Measurements from ENCODE around the gene NFKBIL1. TPM values are rescaled to one million over a fixed set of nuclear protein-coding genes. Genes with fewer than 3 reads are reported as not detected.
"Not testable (repeated sequence)": the region's sequence is repeated elsewhere in the genome, so short reads cannot be mapped to it uniquely, and the experiment has no call there.

The NFKBIL1 gene, protein sequence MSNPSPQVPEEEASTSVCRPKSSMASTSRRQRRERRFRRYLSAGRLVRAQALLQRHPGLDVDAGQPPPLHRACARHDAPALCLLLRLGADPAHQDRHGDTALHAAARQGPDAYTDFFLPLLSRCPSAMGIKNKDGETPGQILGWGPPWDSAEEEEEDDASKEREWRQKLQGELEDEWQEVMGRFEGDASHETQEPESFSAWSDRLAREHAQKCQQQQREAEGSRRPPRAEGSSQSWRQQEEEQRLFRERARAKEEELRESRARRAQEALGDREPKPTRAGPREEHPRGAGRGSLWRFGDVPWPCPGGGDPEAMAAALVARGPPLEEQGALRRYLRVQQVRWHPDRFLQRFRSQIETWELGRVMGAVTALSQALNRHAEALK
- 14.5 and 16.4 TPM in 2 replicates for total RNA-seq

GRCh38 chr6:31546958-31547726 is at the start of gene NFKBIL1:
Gene NFKBIL1, plus strand, starts transcription at chr6:31547608. Its CDS starts 87 bp downstream, at chr6:31547695.
- intact Hi-C loops (cut with micrococcal nuclease) = loop anchor here (1.0 to 5.0 kb wide), 18 partner anchors 12 to 826 kb away; partner anchors contain the start of genes ABHD16A, AGPAT1, BAG6 and CLIC1

DNA sequence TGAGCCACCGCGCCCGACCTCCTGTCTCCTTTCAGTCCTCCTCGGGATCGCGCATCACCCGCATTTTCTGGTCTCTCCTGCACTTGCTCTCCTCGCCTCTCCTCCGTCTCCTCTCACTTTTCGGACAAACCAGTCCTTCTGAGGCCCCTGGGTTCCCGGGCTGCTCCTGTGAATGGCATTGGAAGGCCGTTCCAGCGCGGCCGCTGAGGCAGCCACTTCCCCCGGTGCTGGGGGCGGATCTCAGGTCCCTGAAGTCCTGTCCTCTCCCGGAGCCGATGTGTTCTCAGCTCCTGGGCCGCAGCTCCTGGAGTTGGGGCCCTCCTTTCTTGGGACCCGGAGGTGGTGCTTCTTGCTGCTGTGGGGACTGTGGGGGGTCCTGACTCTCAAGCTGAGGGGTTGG is 48.7 kb upstream of the NFKBIL1 start:
- intact Hi-C loops (cut with micrococcal nuclease) = loop anchor here (5.0 to 10.0 kb wide), 5 partner anchors 154 to 1476 kb away; partner anchors contain the start of genes BAG6, CLIC1, GNL1 and PRR3

- intact Hi-C loops (cut with micrococcal nuclease) = loop anchor here (5.0 to 10.0 kb wide), 5 partner anchors 153 to 1475 kb away; partner anchors contain the start of genes BAG6, CLIC1, GNL1 and PRR3
Observed at GRCh38 chr6:31499648-31500047, 47.8 kb upstream of the NFKBIL1 start.

DNA sequence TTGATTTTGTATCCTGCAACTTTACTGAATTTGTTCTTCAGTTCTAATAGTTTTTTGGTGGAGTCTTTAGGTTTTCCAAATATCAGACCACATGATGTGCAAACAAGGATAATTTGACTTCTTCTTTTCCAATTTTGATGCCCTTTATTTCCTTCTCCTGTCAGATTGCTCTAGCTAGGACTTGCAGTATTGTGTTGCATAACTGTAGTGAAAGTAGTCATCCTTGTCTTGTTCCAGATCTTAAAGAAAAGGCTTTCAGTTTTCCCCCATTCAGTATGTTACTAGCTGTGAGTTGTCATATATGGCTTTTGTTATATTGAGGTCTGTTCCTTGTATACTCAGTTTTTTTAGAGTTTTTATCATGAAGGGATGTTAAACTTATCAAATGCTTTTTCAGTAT is 44.8 kb upstream of the NFKBIL1 start:
- intact Hi-C loops (cut with micrococcal nuclease) = no loop called here

DNA sequence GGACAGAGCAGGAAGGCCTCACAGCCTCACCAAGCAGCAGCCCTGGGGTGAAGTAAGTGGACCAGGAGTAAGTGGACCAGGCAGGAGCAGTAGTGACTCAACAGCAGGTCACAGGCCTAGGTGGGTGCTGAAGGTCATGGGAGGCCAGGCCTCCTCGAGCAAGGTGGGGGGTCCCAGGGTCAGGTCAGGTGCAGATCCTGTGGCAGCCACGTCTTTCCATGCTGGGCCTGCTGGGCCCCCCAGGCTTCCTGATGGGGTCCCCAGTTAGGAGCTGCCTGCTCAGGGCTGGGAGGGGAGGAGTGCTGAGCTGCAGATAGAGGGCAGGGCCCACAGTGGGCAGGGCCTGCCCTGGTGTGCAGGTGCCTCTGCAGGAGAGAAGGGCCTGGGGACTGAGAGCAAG is 38.4 kb upstream of the NFKBIL1 start:
- intact Hi-C loops (cut with micrococcal nuclease) = not testable (repeated sequence)

GRCh38 chr6:31510007-31510406 is 37.4 kb upstream of the NFKBIL1 start:
- intact Hi-C loops (cut with micrococcal nuclease) = no loop called here

DNA sequence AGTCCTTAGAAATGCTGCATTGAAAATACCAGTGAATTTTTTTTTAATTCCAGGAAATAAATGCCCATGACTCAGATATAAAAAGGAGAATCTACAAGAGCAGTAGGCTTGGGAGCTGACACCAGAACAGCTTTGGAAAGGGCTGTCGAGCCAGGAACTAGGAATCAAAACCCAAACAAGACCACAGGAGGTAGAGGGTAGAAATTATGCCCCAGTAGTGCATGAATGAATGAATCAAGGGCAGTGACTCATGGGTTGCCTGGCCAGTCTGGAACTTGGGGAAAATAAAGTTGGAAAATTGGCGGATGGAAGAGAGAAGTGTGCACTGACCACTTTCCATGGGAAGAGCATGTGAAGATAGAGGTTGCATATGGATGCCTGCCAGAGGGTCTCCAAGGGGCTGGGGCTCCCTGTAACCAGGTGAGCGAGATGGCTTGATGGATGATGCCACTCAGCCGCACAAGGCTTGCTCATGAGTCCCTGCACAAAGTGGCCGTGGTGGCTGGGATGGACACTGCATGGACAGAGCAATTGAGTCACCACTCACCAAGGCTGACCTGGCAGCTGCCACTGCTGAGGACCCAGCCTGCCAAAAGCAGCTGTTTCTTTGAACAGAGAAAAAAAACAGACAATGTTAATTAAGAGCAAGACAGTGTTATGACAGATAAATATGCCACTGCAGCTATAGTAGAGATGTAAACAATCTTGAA is 33.8 kb upstream of the NFKBIL1 start:
- intact Hi-C loops (cut with micrococcal nuclease) = no loop called here

- intact Hi-C loops (cut with micrococcal nuclease) = no loop called here
Observed at GRCh38 chr6:31521835-31522234, 25.6 kb upstream of the NFKBIL1 start.

DNA sequence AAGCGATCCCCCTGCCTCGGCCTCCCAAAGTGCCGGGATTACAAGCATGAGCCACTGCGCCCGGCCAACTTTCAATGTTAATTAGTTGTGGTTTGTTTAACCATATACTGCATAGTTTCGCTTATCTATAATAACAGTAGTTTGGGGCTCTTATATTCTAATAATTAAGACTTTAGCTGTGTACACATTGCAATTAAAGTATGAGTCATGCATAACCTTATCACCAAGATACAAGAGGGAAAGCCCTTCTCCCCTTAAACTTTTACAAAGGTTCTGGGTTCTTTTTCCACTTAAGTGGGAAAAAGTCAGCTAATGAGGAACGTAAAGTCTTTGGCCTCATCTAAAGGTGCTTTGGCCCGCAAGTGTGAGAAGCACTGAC is 21.9 kb upstream of the NFKBIL1 start:
- intact Hi-C loops (cut with micrococcal nuclease) = no loop called here

- intact Hi-C loops (cut with micrococcal nuclease) = no loop called here
Observed at GRCh38 chr6:31525932-31526591, 21.3 kb upstream of the NFKBIL1 start.

GRCh38 chr6:31528307-31528777 is 19.1 kb upstream of the NFKBIL1 start:
- intact Hi-C loops (cut with micrococcal nuclease) = no loop called here

- intact Hi-C loops (cut with micrococcal nuclease) = no loop called here
Observed at GRCh38 chr6:31528821-31529328, 18.5 kb upstream of the NFKBIL1 start, which contains the start of gene MCCD1. Gene MCCD1, plus strand, starts transcription at chr6:31528962. Its CDS starts 53 bp downstream, at chr6:31529015.

DNA sequence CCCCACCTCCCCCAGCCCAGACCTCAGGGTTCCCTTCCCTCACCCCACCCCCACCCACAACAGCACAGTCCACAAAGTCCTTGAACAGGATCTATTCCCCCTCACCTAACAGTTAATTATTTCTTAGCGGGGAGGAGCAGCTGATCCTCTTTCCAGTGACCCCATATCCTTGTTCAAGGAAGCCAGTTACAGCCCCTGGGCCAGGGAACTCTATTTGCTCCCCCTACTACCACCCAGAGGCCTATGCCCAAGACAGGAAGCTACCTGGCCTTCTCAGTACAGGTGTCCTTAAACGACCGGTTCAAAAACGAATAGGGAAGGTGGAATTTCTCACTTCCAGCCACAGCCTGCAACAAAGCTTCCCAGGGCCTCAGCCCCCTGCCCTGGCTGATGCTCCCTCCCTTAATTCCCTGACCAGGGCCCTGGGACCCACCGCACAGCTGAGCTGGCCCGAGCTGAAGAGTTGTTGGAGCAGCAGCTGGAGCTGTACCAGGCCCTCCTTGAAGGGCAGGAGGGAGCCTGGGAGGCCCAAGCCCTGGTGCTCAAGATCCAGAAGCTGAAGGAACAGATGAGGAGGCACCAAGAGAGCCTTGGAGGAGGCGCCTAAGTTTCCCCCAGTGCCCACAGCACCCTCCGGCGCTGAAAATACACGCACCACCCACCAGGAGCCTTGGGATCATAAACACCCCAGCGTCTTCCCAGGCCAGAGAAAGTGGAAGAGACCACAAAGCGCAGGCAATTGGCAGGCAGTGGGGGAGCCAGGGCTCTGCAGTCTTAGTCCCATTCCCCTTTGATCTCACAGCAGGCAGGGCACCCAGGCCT is 17.9 kb upstream of the NFKBIL1 start:
- intact Hi-C loops (cut with micrococcal nuclease) = no loop called here

DNA sequence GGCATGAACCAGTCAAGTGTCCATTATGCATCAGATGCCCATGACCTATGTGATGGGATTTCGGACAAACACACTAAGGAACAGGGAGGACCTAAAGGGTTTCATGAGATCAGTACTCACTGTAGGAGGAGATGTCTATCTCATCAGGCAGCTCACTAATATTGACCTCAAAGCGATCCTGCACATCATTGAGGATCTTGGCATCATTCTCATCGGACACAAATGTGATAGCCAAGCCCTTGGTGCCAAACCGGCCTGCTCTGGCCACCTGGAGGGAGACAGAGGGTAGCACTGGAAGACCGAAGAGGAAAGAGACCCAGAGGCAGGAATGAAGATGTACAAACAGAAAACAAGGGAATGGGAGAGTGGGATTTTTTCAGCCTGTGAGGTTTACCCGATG is 16.7 kb upstream of the NFKBIL1 start:
- intact Hi-C loops (cut with micrococcal nuclease) = no loop called here

GRCh38 chr6:31531162-31531561 is 16.2 kb upstream of the NFKBIL1 start:
- intact Hi-C loops (cut with micrococcal nuclease) = no loop called here

- intact Hi-C loops (cut with micrococcal nuclease) = no loop called here
Observed at GRCh38 chr6:31531771-31532643, 15.4 kb upstream of the NFKBIL1 start.

GRCh38 chr6:31532644-31533454 is 14.6 kb upstream of the NFKBIL1 start:
- intact Hi-C loops (cut with micrococcal nuclease) = no loop called here

GRCh38 chr6:31533455-31533841 is 14.0 kb upstream of the NFKBIL1 start:
- intact Hi-C loops (cut with micrococcal nuclease) = no loop called here
